DND-41 (cell line): ENCODE measurements around the gene CHRM4.

ENCODE experiments used
- ATAC-seq: fragments of 200-7000 bp; cut with Tn5 transposase; 3 replicates; pipeline ENCODE4 v1.9.1; 2021; ENCODE audit warnings: low read depth; ENCODE audit not compliant: insufficient read depth
- DNase-seq: peaks from one replicate; pipeline ENCODE4 v3.0.0-alpha.2; 2020
- H2AFZ ChIP-seq: 2 replicates; pipeline ENCODE4 v1.6.0; 2012; ENCODE audit warnings: low read depth, low read length
- H3K27ac ChIP-seq: 2 replicates; pipeline ENCODE4 v1.5.1; 2012; ENCODE audit warnings: low read length, inconsistent platforms
- H3K27me3 ChIP-seq: fragments of 200-600 bp; sonication (generic); 2 replicates; pipeline ENCODE4 v1.6.0; 2012; ENCODE audit warnings: low read length, mild to moderate bottlenecking, inconsistent platforms; ENCODE audit not compliant: insufficient read depth, poor library complexity
- H3K36me3 ChIP-seq: 2 replicates; pipeline ENCODE4 v1.5.1; 2012; ENCODE audit warnings: low read length, inconsistent platforms; ENCODE audit not compliant: insufficient read depth
- H3K4me1 ChIP-seq: 2 replicates; pipeline ENCODE4 v1.5.1; 2012; ENCODE audit warnings: mild to moderate bottlenecking, low read length; ENCODE audit not compliant: insufficient read depth
- H3K4me2 ChIP-seq: 2 replicates; pipeline ENCODE4 v1.6.0; 2012; ENCODE audit warnings: mild to moderate bottlenecking, moderate library complexity, low read length, inconsistent platforms; ENCODE audit not compliant: insufficient read depth
- H3K4me3 ChIP-seq, 2 experiments: fragments of 200-600 bp in 1 of 2; shearing (Covaris generic) in 1 of 2; 2 replicates each; pipeline ENCODE4 v1.5.1; 2012 to 2016; ENCODE audit warnings: inconsistent platforms in 2 of 2, low read length in 2 of 2, mild to moderate bottlenecking in 2 of 2, low read depth in 1 of 2, moderate library complexity in 1 of 2
- H3K79me2 ChIP-seq: 2 replicates; pipeline ENCODE4 v1.6.0; 2012; ENCODE audit warnings: low read length, inconsistent platforms; ENCODE audit not compliant: insufficient read depth
- H3K9ac ChIP-seq: 2 replicates; pipeline ENCODE4 v1.6.0; 2012; ENCODE audit warnings: low read depth, mild to moderate bottlenecking, inconsistent platforms, low read length, moderate library complexity
- H3K9me3 ChIP-seq: 2 replicates; pipeline ENCODE4 v1.5.1; 2012; ENCODE audit warnings: low read length, moderate library complexity, mild to moderate bottlenecking, inconsistent platforms; ENCODE audit not compliant: insufficient read depth, severe bottlenecking
- H4K20me1 ChIP-seq: 2 replicates; pipeline ENCODE4 v1.6.0; 2012; ENCODE audit warnings: low read length; ENCODE audit not compliant: insufficient read depth
- EZH2 ChIP-seq: IDR thresholded peaks from 3 replicates; pipeline ENCODE4 v1.6.1; 2012; ENCODE audit warnings: borderline replicate concordance, low read depth, mild to moderate bottlenecking, moderate library complexity, low read length, inconsistent platforms; ENCODE audit not compliant: severe bottlenecking
- TF ChIP-seq, protein P1 (sequence below): IDR thresholded peaks from 2 replicates; pipeline ENCODE4 v1.5.1; 2012; ENCODE audit warnings: borderline replicate concordance, low read length, moderate library complexity, mild to moderate bottlenecking; ENCODE audit not compliant: poor library complexity, severe bottlenecking; ENCODE audit errors: extremely low read depth

CHRM4 gene

DNA sequence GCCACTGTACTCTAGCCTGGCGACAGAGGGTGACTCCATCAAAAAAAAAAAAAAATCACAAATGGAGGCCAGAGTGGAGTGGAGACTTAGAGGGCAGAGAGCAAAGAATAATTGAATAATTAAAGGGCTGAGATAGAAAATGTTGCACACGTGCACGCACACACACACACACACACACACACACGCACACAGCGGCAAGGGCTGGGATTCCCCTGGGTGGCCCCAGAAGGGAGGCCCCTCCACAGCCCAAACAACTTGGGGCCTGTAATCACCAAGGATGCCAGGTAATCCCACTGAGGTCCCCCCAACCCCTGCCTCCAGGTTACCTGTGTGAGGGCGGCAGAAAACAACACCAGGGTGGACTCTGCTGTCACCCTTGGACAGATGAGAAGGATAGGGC lies 56.3 kb downstream of the CHRM4 start:
- Histone ChIP-seq H3K27me3 (peaks cover 38% of the 10 kb centered on the region), H3K27ac (no peak overlapping the region)
- no peak for ATAC-seq

DNA sequence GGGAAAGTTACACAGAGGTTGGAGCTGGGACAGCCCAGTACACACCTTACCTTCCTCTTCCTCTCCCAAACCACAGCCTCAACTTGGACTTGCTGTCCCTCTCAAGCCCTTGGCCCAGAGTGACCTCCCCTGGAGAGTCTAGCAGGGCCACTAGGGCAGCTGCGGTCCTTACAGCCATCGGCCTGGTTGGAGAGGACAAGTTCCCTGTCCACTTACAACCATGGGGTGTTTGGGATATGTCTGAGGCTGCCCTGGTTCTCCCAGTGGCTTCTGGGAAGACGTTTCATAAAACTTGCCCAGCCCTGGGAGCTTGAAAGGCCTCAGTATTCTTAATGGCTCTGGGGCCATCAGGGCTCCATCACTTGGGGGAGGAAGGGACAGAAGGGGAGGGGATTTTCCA lies 57.4 kb downstream of the CHRM4 start:
- Histone ChIP-seq H3K4me1 (peaks cover 47% of the 10 kb centered on the region), H2AFZ (no peak overlapping the region), H3K27ac (no peak overlapping the region), H3K4me3 (no peak overlapping the region), H4K20me1 (peaks cover 33% of the 10 kb centered on the region), H3K9ac (no peak overlapping the region), H3K79me2 (no peaks in the 10 kb centered on the region), H3K27me3 (peaks cover 44% of the 10 kb centered on the region), H3K4me2 (no peak overlapping the region), H3K36me3 (no peaks in the 10 kb centered on the region), H3K9me3 (no peaks in the 10 kb centered on the region)
- TF ChIP-seq, protein P1, sequence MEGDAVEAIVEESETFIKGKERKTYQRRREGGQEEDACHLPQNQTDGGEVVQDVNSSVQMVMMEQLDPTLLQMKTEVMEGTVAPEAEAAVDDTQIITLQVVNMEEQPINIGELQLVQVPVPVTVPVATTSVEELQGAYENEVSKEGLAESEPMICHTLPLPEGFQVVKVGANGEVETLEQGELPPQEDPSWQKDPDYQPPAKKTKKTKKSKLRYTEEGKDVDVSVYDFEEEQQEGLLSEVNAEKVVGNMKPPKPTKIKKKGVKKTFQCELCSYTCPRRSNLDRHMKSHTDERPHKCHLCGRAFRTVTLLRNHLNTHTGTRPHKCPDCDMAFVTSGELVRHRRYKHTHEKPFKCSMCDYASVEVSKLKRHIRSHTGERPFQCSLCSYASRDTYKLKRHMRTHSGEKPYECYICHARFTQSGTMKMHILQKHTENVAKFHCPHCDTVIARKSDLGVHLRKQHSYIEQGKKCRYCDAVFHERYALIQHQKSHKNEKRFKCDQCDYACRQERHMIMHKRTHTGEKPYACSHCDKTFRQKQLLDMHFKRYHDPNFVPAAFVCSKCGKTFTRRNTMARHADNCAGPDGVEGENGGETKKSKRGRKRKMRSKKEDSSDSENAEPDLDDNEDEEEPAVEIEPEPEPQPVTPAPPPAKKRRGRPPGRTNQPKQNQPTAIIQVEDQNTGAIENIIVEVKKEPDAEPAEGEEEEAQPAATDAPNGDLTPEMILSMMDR, result no peak
- TF ChIP-seq EZH2, result no peak
- no peak for ATAC-seq
- DNase-seq, result no peak

More for the DNA sequence above, 56.3 kb downstream of the CHRM4 start:
- Histone ChIP-seq H3K4me1 (peaks cover 37% of the 10 kb centered on the region), H3K9ac (no peak overlapping the region), H4K20me1 (peaks cover 25% of the 10 kb centered on the region), H3K36me3 (no peaks in the 10 kb centered on the region), H3K4me3 (no peak overlapping the region), H3K79me2 (no peaks in the 10 kb centered on the region), H3K9me3 (no peaks in the 10 kb centered on the region), H2AFZ (no peak overlapping the region), H3K4me2 (no peak overlapping the region)
- no peak for DNase-seq
- no peak for TF ChIP-seq EZH2
- TF ChIP-seq, protein P1, result no peak
